RWPE2 (cell line): Measurements from ENCODE around the gene MYL4.

ENCODE experiments used
- ATAC-seq: fragments of 200-7000 bp; cut with Tn5 transposase; 3 replicates; pipeline ENCODE4 v1.9.1; 2021; ENCODE audit warnings: low read depth
- DNase-seq: peaks from one replicate; pipeline ENCODE4 v3.0.0-alpha.2; 2020; ENCODE audit warnings: low spot score
- H3K27ac ChIP-seq: fragments of 450-650 bp; 2 replicates; pipeline ENCODE4 v1.5.1; 2017; ENCODE audit warnings: mild to moderate bottlenecking; ENCODE audit not compliant: poor library complexity, severe bottlenecking
- H3K27me3 ChIP-seq: fragments of 250-450 bp; sonication (Bioruptor Pico); 2 replicates; pipeline ENCODE4 v1.5.1; 2021; ENCODE audit warnings: mild to moderate bottlenecking, moderate library complexity; ENCODE audit not compliant: insufficient read depth, poor library complexity, severe bottlenecking
- H3K36me3 ChIP-seq: fragments of 250-450 bp; sonication (Bioruptor Pico); 2 replicates; pipeline ENCODE4 v1.5.1; 2020; ENCODE audit warnings: low read depth, mild to moderate bottlenecking, moderate library complexity
- H3K4me1 ChIP-seq: fragments of 250-450 bp; sonication (Bioruptor Pico); 2 replicates; pipeline ENCODE4 v1.5.1; 2021; ENCODE audit warnings: mild to moderate bottlenecking, moderate library complexity; ENCODE audit not compliant: insufficient read depth, poor library complexity, severe bottlenecking
- H3K4me3 ChIP-seq: fragments of 250-450 bp; sonication (Bioruptor Pico); 2 replicates; pipeline ENCODE4 v1.5.1; 2021; ENCODE audit warnings: mild to moderate bottlenecking, moderate library complexity; ENCODE audit not compliant: severe bottlenecking
- H3K9me3 ChIP-seq: fragments of 250-450 bp; sonication (Bioruptor Pico); 2 replicates; pipeline ENCODE4 v1.5.1; 2021; ENCODE audit warnings: mild to moderate bottlenecking, moderate library complexity; ENCODE audit not compliant: severe bottlenecking
- CTCF ChIP-seq: fragments of 450-650 bp; IDR thresholded peaks from one replicate; pipeline ENCODE4 v1.5.1; 2017; ENCODE audit warnings: mild to moderate bottlenecking, moderate library complexity; ENCODE audit not compliant: poor library complexity, severe bottlenecking

MYL4 gene

GRCh38 chr17:47193931-47194511, 15.1 kb upstream of the MYL4 start:
- no peaks in the 10 kb centered on the region for H3K9me3 ChIP-seq
- H3K4me1 ChIP-seq: peaks cover 7% of the 10 kb centered on the region
- no peaks in the 10 kb centered on the region for H3K36me3 ChIP-seq
- TF ChIP-seq CTCF: no peak
- H3K27me3 ChIP-seq: no peaks in the 10 kb centered on the region
- no peak for ATAC-seq
- H3K27ac ChIP-seq: no peak overlapping the region
- no peak overlapping the region for H3K4me3 ChIP-seq
- no peak for DNase-seq

DNA sequence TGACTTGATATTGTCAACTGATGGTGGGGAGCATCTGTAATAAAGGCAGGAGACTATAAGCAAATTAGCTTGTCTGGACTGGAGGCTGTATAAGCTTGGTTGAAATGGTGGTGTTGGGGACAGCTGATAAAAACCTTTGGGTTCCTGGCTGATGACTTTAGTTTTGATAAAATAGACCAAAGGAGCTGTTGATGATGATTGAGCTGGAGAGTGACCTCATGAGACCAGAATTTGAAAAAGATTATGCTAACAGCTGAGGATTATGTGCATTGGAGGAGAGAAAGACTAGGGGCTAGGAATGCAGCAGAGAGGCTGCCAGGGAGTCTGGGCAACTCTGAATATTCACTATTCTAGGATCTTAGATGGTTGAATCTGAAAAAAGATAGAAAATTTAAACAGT, 11.3 kb upstream of the MYL4 start:
- H3K9me3 ChIP-seq: no peaks in the 10 kb centered on the region
- no peak overlapping the region for H3K27ac ChIP-seq
- no peaks in the 10 kb centered on the region for H3K27me3 ChIP-seq
- H3K4me1 ChIP-seq: no peaks in the 10 kb centered on the region
- no peaks in the 10 kb centered on the region for H3K36me3 ChIP-seq
- no peak for TF ChIP-seq CTCF
- ATAC-seq (no peak), DNase-seq (no peak)
- H3K4me3 ChIP-seq: no peak overlapping the region

- ATAC-seq (no peak), DNase-seq (no peak)
- Histone ChIP-seq H3K4me1 (no peaks in the 10 kb centered on the region), H3K27me3 (no peaks in the 10 kb centered on the region), H3K4me3 (no peak overlapping the region), H3K27ac (no peak overlapping the region), H3K9me3 (no peaks in the 10 kb centered on the region), H3K36me3 (no peaks in the 10 kb centered on the region)
- no peak for TF ChIP-seq CTCF
Observed at GRCh38 chr17:47199627-47200324, 9.4 kb upstream of the MYL4 start.

DNA sequence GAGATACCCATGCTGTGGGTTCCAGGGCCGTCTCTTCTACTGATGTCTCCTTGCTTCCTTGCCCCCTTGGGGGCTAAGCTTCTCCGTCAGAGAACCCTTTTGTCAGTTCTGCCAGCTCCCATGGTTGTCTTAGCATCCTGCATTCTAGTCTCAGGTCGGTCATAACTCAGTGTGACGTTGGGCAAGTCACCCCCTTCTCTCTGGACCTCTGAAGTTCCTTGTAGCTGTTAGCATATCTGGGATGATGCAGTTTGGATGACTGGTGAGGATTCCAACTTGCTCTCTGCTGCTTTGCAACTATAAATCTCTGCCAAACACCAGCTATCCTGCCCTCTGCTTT, 8.9 kb upstream of the MYL4 start:
- Histone ChIP-seq H3K27ac (no peak overlapping the region), H3K36me3 (no peaks in the 10 kb centered on the region), H3K27me3 (no peaks in the 10 kb centered on the region), H3K9me3 (no peaks in the 10 kb centered on the region), H3K4me1 (no peaks in the 10 kb centered on the region), H3K4me3 (no peak overlapping the region)
- ATAC-seq (no peak), DNase-seq (no peak)
- no peak for TF ChIP-seq CTCF

GRCh38 chr17:47201166-47201565, 8.0 kb upstream of the MYL4 start:
- no peak for ATAC-seq
- Histone ChIP-seq H3K27me3 (no peaks in the 10 kb centered on the region), H3K4me1 (no peaks in the 10 kb centered on the region), H3K4me3 (no peak overlapping the region), H3K9me3 (no peaks in the 10 kb centered on the region), H3K36me3 (no peaks in the 10 kb centered on the region), H3K27ac (no peak overlapping the region)
- TF ChIP-seq CTCF: no peak
- DNase-seq: no peak
